NCI-H1436 treated with DMSO at 0.1 percent for 48 hours (cell line): Measurements from ENCODE around the gene MKNK2.
"Not testable (repeated sequence)": the region's sequence is repeated elsewhere in the genome, so short reads cannot be mapped to it uniquely, and the experiment has no call there.

Experiments used
- DNase-seq: peaks from one replicate; lab custom pipeline; 2025; lab: John Stamatoyannopoulos, UW

MKNK2 gene

GRCh38 chr19:2043961-2044708 is 6.9 kb downstream of the MKNK2 start:
- no peak for DNase-seq

- DNase-seq, result no peak
These were observed 7.8 kb downstream of the MKNK2 start for GRCh38 chr19:2043251-2043641.

GRCh38 chr19:2042485-2043250 is 8.4 kb downstream of the MKNK2 start:
- no peak for DNase-seq

GRCh38 chr19:2041683-2042484 is 9.2 kb downstream of the MKNK2 start:
- DNase-seq, result peak; percentile 81

DNA sequence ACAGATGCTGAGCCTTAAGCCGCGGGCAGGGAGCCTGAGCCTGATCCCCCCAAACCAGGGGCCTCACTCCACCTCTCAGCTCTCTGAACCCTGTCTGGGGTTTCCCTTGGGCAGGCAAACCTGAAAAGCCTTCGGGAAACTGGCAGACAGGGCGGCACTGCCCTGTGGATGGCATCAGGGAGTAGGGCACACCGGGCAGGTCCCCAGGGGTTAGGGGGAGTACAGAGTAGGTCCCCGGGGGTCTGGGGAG is 9.7 kb downstream of the MKNK2 start:
- no peak for DNase-seq

- DNase-seq, result no peak
These were observed 10.2 kb downstream of the MKNK2 start for GRCh38 chr19:2040647-2041432.

DNA sequence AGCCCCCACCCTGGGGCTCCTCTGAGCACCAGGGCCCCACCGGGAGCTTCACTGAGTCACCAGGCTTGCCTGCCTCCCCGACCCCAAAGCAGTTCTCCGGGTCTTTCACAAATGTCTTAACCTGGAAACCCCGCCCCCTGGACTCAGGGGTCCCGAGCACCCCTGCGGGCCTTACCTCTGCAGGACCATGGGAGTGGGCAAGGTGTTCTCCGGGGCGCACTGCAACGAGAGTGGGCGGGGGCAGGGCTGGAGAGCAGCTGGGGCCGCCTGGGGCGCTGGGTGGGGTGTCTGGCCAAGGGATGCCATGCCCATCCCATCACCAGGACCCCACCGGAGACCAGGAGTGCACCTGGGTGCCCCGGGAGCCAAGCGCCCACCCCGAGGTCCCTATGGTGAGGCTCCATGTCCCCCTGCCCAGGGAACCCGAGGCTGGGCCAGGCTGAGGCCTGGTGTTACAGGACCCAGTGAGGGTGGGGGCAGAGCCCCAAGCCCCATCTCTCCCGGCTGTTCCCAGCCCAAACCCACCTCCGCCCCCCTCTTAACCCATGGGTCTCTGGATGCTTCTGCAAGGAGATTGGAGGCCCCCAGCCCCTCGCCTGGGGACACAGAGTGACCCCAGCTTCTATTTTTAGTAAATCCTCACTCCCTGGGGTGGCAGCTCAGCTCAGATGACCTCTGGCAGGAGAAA is 10.9 kb downstream of the MKNK2 start:
- DNase-seq, result no peak

- DNase-seq, result no peak
These were observed 11.7 kb downstream of the MKNK2 start for GRCh38 chr19:2039089-2039958.

DNA sequence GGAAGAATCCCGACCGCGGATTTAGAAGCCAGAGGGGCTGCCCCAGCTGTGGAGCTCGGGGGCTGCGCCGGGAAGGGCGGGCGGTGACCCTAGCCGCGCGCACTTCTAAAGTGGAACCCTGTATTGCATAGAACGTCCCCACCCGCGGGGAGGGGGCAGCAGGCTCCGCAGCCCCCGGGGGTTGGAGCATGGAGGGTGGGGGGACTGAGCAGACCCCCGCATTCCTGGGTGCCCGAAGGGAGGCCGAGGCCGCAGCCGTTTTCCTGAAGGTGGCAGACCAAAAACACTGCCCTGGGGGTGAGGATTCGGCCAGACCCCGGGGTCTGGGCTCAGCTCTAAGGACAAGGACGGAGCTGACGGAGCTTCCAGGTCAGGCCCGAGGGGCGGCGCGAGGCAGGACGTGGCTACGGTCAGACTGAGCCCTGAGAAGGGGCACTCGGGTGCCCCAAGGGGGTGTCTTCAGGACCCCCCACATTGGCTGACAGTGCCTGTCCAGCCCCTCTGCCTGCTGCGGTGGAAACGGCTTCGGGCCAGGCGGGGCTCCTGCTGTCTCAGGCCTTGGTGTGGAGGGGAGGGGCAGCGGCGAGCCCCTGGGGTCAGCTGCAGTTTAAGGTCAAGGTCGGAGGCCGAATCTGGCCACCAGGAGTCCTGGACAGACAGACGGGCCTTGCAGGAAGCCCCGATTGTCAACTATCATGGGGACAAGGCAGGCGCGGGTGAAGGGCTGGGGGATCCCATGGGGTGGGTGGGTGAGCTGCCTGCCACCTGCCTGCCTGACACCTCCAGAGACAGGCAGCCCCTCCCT is 12.6 kb downstream of the MKNK2 start:
- no peak for DNase-seq

GRCh38 chr19:2037651-2038255 is 13.3 kb downstream of the MKNK2 start:
- DNase-seq, result no peak

GRCh38 chr19:2036424-2036823 is 14.6 kb downstream of the MKNK2 start:
- DNase-seq, result no peak

GRCh38 chr19:2035590-2035991 is 15.5 kb downstream of the MKNK2 start:
- DNase-seq, result no peak

DNA sequence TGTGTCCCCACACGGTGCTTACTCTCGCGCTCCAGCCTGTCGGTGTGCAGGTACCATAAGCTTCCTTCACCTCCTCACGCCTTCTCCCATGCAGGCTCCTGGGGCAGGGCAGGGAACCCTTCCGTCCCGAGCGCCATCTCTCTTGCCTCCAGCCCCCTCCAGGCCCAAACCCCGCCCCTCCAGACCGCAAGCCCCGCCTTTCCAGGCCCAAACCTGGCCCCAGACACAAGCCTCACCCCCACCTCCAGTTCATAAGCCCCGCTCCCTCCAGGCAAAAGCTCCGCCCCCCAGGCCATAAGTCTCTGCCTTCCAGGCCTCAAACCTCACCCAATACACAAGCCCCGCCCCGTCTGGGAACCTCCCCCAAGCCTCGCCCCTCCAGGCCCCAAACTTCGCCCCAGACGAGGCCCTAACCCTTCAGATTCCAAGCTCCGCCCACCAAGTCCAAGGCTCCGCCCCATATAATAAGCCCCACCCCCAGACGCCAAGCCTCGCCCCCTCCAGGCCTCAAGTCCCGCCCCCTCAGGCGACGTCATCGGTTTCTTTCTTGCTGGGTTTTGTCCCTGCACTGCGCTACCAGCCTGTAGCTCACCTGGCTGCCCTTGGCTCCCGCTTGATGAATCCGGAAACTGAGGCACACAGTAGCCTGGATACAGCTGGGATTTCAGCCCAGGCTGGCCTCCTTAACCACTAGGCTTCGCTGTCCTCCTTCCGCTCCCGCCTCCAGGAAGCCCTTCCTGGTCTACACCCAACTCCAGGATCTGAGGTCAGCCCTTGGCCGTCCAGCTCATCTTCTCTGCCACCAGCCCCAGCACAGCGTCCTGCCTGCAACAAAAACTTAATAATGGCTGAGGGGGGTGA is 16.1 kb downstream of the MKNK2 start:
- DNase-seq, result no peak

DNA sequence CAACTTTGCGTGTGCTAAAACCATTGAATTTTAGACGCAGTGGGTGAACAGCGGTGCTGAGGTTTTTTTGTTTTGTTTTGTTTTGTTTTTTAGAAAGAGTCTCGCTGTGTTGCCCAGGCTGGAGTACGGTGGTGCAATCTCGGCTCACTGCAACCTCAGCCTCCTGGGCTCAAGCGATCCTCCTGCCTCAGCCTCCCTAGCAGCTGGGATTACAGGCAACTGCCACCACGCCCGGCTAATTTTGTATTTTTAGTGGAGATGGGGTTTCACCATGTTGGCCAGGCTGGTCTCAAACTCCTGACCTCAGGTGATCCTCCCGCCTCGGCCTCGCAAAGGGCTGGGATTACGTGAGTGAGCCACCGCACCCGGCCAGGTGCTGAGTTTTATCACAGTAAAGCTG is 16.8 kb downstream of the MKNK2 start:
- not testable (repeated sequence) for DNase-seq

DNA sequence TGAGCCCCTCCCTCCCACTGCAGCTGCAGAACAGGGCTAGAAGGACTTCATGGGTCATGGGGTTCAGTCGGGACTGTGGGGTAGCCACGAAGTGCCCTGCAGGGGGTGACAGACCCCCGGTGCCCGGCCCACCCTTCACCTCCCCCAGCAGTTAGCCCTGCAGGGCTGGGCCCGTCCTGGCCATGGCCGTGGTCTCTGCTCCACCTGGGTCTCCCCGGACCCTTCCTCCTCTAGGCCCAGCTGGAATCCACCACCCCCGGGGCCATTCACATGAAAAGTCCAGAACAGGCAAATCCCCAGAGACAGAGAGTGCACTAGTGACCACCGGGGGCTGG is 17.3 kb downstream of the MKNK2 start:
- DNase-seq, result no peak

DNA sequence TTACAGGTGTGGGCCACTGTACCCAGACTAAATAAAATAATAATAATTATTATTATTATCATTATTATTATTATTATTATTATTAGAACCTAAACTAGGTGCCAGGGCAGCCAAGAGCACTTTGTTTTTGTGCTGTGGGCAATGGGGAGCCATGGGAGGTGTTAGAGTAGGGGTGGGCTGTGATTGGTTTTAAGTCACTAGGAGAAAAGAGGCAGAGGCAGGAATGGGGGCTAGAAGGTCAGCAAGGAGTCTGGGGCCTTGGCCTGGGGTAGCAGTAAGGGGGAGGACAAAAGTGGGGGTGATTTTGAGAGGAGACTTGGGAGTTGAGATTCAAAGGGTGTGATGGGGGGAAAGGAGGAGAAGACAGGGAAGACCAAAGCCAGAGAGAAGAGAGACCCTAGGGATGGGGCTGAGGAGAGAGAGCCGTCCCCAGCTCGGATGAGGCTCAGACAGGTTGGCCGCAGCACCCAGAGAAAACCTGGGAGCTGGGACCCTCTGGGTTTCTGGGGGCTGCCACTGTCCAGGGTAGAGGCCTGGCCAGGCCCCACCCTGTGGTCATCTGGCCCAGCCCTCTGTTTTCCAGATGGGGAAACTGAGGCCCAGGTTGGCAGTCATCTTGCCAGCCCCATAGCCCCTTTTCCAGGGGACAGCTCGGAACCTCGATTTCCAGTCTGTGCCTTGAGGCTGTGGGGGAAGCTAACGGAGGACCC is 17.8 kb downstream of the MKNK2 start:
- DNase-seq, result no peak

GRCh38 chr19:2032296-2032941 is 18.6 kb downstream of the MKNK2 start:
- no peak for DNase-seq
